Loucy (cell line): Measurements from ENCODE around the gene ADIPOR1.

Source experiments
- H2AFZ ChIP-seq: fragments of 200-600 bp; sonication (generic); 2 replicates; pipeline ENCODE4 v1.6.0; 2016; ENCODE audit warnings: antibody characterized with exemption, mild to moderate bottlenecking, low read length, moderate library complexity
- H3F3A ChIP-seq: fragments of 200-600 bp; 2 replicates; pipeline ENCODE4 v1.6.0; 2016; ENCODE audit warnings: antibody characterized with exemption, low read depth, mild to moderate bottlenecking
- H3K27me3 ChIP-seq: fragments of 200-600 bp; sonication (generic); 2 replicates; pipeline ENCODE4 v1.6.1; 2014; ENCODE audit warnings: low read length, mild to moderate bottlenecking; ENCODE audit not compliant: insufficient read depth, poor library complexity, severe bottlenecking
- H3K36me3 ChIP-seq: fragments of 200-600 bp; sonication (generic); 2 replicates; pipeline ENCODE4 v1.6.1; 2016; ENCODE audit warnings: low read length; ENCODE audit not compliant: insufficient read depth
- H3K4me1 ChIP-seq: fragments of 200-600 bp; sonication (generic); 2 replicates; pipeline ENCODE4 v1.5.1; 2014; ENCODE audit warnings: low read length, mild to moderate bottlenecking; ENCODE audit not compliant: insufficient read depth, poor library complexity, severe bottlenecking
- H3K4me2 ChIP-seq: fragments of 200-600 bp; sonication (generic); 2 replicates; pipeline ENCODE4 v1.6.0; 2014; ENCODE audit warnings: antibody characterized with exemption, low read length, low read depth, mild to moderate bottlenecking; ENCODE audit not compliant: poor library complexity, severe bottlenecking
- H3K4me3 ChIP-seq: fragments of 200-600 bp; sonication (generic); 2 replicates; pipeline ENCODE4 v1.5.1; 2014; ENCODE audit warnings: low read length, mild to moderate bottlenecking, mixed read lengths; ENCODE audit not compliant: poor library complexity, severe bottlenecking
- H3K79me2 ChIP-seq: fragments of 200-600 bp; sonication (generic); 2 replicates; pipeline ENCODE4 v1.6.1; 2014; ENCODE audit warnings: low read length; ENCODE audit not compliant: insufficient read depth
- H3K9ac ChIP-seq: fragments of 200-600 bp; sonication (generic); 2 replicates; pipeline ENCODE4 v1.6.0; 2014; ENCODE audit warnings: mild to moderate bottlenecking, low read depth, low read length, moderate library complexity; ENCODE audit not compliant: poor library complexity, severe bottlenecking
- H3K9me2 ChIP-seq: fragments of 200-600 bp; sonication (generic); replicated peaks from 2 replicates; pipeline ENCODE4 v1.6.1; 2016; ENCODE audit warnings: low read depth, low read length, mixed read lengths
- H3K9me3 ChIP-seq: fragments of 200-600 bp; sonication (generic); 2 replicates; pipeline ENCODE4 v1.6.1; 2014; ENCODE audit warnings: mild to moderate bottlenecking, antibody characterized with exemption, low read length, low read depth; ENCODE audit not compliant: insufficient read depth
- H4K20me1 ChIP-seq: fragments of 200-600 bp; sonication (generic); 2 replicates; pipeline ENCODE4 v1.6.0; 2014; ENCODE audit warnings: antibody characterized with exemption, low read length, mild to moderate bottlenecking; ENCODE audit not compliant: insufficient read depth, poor library complexity, severe bottlenecking
- EZH2phosphoT487 ChIP-seq: fragments of 200-600 bp; IDR thresholded peaks from 2 replicates; pipeline ENCODE4 v1.6.1; 2018; ENCODE audit warnings: antibody characterized with exemption, mild to moderate bottlenecking, moderate library complexity, borderline replicate concordance
- TF ChIP-seq, protein P1 (sequence below): fragments of 200-600 bp; sonication (generic); conservative IDR thresholded peaks from 2 replicates; pipeline ENCODE4 v1.5.1; 2014; ENCODE audit warnings: mild to moderate bottlenecking, antibody characterized with exemption, low read length

ADIPOR1 gene

DNA sequence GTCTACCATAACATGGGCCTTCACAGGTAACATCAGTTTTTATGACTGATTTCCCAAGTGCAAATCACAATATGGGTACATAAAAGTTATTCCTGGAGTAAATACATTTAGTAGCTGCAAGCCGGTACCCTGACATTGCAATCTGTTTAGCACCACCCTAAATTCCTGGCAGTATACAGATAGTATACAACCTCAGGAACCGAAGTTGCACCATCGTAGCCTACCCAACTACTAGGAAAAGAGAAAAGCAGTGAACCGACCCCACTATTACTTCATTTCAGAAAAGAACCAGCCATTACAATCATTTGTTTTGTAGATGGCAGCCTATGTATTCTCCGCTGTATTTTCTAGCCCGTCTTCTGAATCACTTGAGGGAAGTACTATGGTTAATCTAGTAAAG, 1.1 kb downstream of the ADIPOR1 start:
- Histone ChIP-seq H3K4me2 (peak overlapping the region; percentile 79), H3F3A (no peaks in the 10 kb centered on the region), H3K9me2 (no peaks in the 10 kb centered on the region), H3K4me1 (peaks cover 56% of the 10 kb centered on the region), H3K4me3 (peak overlapping the region; percentile 97), H3K36me3 (no peaks in the 10 kb centered on the region), H3K79me2 (peaks cover 61% of the 10 kb centered on the region), H3K9ac (peak overlapping the region; percentile 94), H3K27me3 (no peaks in the 10 kb centered on the region), H4K20me1 (peaks cover 50% of the 10 kb centered on the region), H2AFZ (no peak overlapping the region), H3K9me3 (no peaks in the 10 kb centered on the region)
- no peak for TF ChIP-seq EZH2phosphoT487
- TF ChIP-seq, protein P1, sequence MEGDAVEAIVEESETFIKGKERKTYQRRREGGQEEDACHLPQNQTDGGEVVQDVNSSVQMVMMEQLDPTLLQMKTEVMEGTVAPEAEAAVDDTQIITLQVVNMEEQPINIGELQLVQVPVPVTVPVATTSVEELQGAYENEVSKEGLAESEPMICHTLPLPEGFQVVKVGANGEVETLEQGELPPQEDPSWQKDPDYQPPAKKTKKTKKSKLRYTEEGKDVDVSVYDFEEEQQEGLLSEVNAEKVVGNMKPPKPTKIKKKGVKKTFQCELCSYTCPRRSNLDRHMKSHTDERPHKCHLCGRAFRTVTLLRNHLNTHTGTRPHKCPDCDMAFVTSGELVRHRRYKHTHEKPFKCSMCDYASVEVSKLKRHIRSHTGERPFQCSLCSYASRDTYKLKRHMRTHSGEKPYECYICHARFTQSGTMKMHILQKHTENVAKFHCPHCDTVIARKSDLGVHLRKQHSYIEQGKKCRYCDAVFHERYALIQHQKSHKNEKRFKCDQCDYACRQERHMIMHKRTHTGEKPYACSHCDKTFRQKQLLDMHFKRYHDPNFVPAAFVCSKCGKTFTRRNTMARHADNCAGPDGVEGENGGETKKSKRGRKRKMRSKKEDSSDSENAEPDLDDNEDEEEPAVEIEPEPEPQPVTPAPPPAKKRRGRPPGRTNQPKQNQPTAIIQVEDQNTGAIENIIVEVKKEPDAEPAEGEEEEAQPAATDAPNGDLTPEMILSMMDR, result no peak

DNA sequence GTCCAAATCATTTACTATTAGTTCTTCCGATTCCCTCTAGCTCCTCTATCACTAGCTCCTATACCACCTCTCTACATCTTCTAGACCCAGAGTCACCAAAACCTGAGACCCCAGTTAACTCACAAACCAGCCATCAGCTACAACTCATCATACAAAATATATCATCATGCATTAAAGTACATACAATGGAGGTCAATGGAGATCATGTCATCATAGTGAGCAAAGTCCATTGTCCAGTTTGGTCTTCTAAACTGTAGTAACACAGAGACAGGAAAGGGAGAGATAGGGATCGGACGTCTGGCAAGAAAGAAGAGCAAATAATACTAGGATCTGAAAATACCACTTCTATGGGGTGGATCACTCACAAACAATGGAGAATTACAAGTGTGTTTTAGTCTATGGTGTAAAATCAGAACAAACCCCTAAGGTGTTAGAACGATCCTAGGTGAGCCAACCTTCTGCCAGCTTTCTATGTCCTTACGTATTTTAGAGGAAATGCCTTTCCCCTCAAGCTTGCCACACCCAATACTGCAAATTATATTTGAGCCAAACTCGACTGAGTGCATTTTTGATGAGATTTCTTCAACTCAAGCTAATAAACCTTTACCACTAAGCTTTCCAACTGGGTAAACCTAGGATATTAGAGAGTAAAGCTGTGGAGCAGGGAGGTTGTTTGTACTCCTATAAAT, 3.9 kb downstream of the ADIPOR1 start:
- peaks cover 12% of the 10 kb centered on the region; the same call in 1 of the 2 replicates for H3K36me3 ChIP-seq
- H3K4me2 ChIP-seq, result peak overlapping the region; percentile 42
- H3K27me3 ChIP-seq, result no peaks in the 10 kb centered on the region
- H3K9me3 ChIP-seq, result no peaks in the 10 kb centered on the region
- peak overlapping the region; percentile 36 for H3K4me3 ChIP-seq
- H3K9me2 ChIP-seq, result no peaks in the 10 kb centered on the region
- no peaks in the 10 kb centered on the region for H3F3A ChIP-seq
- H3K9ac ChIP-seq, result no peak overlapping the region
- H3K79me2 ChIP-seq, result peaks cover 74% of the 10 kb centered on the region
- no peak overlapping the region for H2AFZ ChIP-seq
- TF ChIP-seq, protein P1, result no peak
- TF ChIP-seq EZH2phosphoT487, result no peak
- peaks cover 56% of the 10 kb centered on the region for H3K4me1 ChIP-seq
- H4K20me1 ChIP-seq, result peaks cover 50% of the 10 kb centered on the region

DNA sequence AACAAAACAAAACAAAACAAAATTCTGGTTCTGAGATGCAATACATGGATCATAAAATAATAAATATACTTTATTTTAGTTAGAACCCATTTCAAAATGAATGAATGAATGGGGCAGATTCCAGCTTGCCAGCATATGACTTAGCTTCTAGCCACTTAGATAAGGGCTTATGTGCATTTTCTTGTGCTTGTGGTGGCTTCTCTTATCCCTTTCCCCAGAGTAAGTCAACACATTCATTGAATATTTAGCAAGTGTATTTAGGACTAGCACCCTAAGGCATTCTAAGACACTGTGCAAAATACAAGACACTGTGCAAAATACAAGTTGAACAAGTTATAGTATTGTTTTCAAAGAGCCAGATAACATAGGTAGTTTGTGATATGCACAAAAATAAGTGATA, 4.7 kb downstream of the ADIPOR1 start:
- H3K27me3 ChIP-seq, result no peaks in the 10 kb centered on the region
- H3K9me2 ChIP-seq, result no peaks in the 10 kb centered on the region
- H2AFZ ChIP-seq, result no peak overlapping the region
- peaks cover 50% of the 10 kb centered on the region for H4K20me1 ChIP-seq
- peaks cover 74% of the 10 kb centered on the region for H3K79me2 ChIP-seq
- H3K9ac ChIP-seq, result peak overlapping the region; percentile 41
- H3K36me3 ChIP-seq, result peaks cover 17% of the 10 kb centered on the region; the same call in 1 of the 2 replicates
- peaks cover 50% of the 10 kb centered on the region for H3K4me1 ChIP-seq
- peak overlapping the region; percentile 42 for H3K4me2 ChIP-seq
- H3F3A ChIP-seq, result no peaks in the 10 kb centered on the region
- peak overlapping the region; percentile 36 for H3K4me3 ChIP-seq
- TF ChIP-seq EZH2phosphoT487, result no peak
- TF ChIP-seq, protein P1, result no peak
- no peaks in the 10 kb centered on the region for H3K9me3 ChIP-seq
